K562 (cell line): ENCODE results near the gene TSC1. TPM values are rescaled to one million over a fixed set of nuclear protein-coding genes. Genes with fewer than 3 reads are reported as not detected.

ENCODE experiments used
- CREB1 ChIP-seq, 2 experiments: sonication (generic) in 1 of 2; formaldehyde crosslinking in 1 of 2; IDR thresholded peaks; 2 replicates each; pipeline versions ENCODE4 v1.6.1 to v1.8.0; 2012 to 2022; ENCODE audit warnings: inconsistent platforms in 1 of 2, mild to moderate bottlenecking in 1 of 2, missing genetic modification reagents in 1 of 2, moderate library complexity in 1 of 2
- ETS1 ChIP-seq: conservative IDR thresholded peaks from 2 replicates; pipeline ENCODE4 v1.6.1; 2011; ENCODE audit warnings: low read depth, mild to moderate bottlenecking, low read length; ENCODE audit not compliant: control insufficient read depth
- EWSR1 ChIP-seq: fragments of 450-650 bp; IDR thresholded peaks from 2 replicates; pipeline ENCODE4 v1.6.1; 2018; ENCODE audit warnings: borderline replicate concordance, mild to moderate bottlenecking, low read depth, moderate library complexity; ENCODE audit not compliant: partially characterized antibody
- FOXK2 ChIP-seq, 2 experiments: fragments of 450-650 bp; IDR thresholded peaks in 1 of 2; conservative IDR thresholded peaks in 1 of 2; 2 replicates each; pipeline ENCODE4 v1.6.1; 2016; ENCODE audit warnings: low read depth in 2 of 2, mild to moderate bottlenecking in 1 of 2
- NR4A1 ChIP-seq, 2 experiments: fragments of 250-450 bp in 1 of 2; fragments of 450-650 bp in 1 of 2; sonication (Bioruptor Pico) in 1 of 2; IDR thresholded peaks; 2 replicates each; pipeline versions ENCODE4 v1.4.0 to v1.6.1; 2016 to 2020; ENCODE audit warnings: mild to moderate bottlenecking in 2 of 2, missing compliant biosample characterization in 1 of 2, missing genetic modification characterization in 1 of 2, moderate library complexity in 1 of 2
- POLR2H ChIP-seq: IDR thresholded peaks from 2 replicates; pipeline ENCODE4 v1.6.1; 2016; ENCODE audit warnings: missing genetic modification characterization, low read depth, mild to moderate bottlenecking, control low read depth, missing compliant biosample characterization, moderate library complexity
- STAG1 ChIP-seq: sonication (generic); formaldehyde crosslinking; IDR thresholded peaks from 2 replicates; pipeline ENCODE4 v1.5.0; 2020; ENCODE audit warnings: missing genetic modification reagents, borderline replicate concordance
- TAF9B ChIP-seq: fragments of 450-650 bp; IDR thresholded peaks from 2 replicates; pipeline ENCODE4 v1.6.1; 2018; ENCODE audit warnings: mild to moderate bottlenecking; ENCODE audit not compliant: partially characterized antibody
- U2AF2 ChIP-seq: fragments of 200-400 bp; formaldehyde crosslinking; optimal IDR thresholded peaks from 2 replicates; pipeline ENCODE3; 2017; ENCODE audit warnings: low read depth, mild to moderate bottlenecking, low read length
- ZKSCAN8 ChIP-seq: fragments of 200-800 bp; sonication (Bioruptor generic); IDR thresholded peaks from 2 replicates; pipeline ENCODE4 v1.6.1; 2016; ENCODE audit warnings: missing genetic modification characterization, missing compliant biosample characterization
- ZNF175 ChIP-seq: fragments of 200-800 bp; sonication (Bioruptor generic); IDR thresholded peaks from 2 replicates; pipeline ENCODE4 v1.6.1; 2016; ENCODE audit warnings: low read depth, mild to moderate bottlenecking, missing genetic modification characterization, missing compliant biosample characterization
- polyA plus RNA-seq, 8 experiments: library from polyadenylated mRNA; depleted of rRNA in 4 of 8; stranded (reverse) in 5 of 8; unstranded in 3 of 8; fragments of >200 nt; fragmentation: Nextera tagmentation in 2 of 8; fragmentation: Illumina TruSeq in 1 of 8; extraction: Ambion mirVana in 2 of 8; extraction: Trizol in 1 of 8; gene quantifications; 2 replicates each; pipeline versions ENCODE4 v1.2.1 to v1.2.3, GENCODE V29; 2011 to 2014; ENCODE audit warnings: inconsistent platforms in 1 of 8, missing spikeins in 1 of 8
- total RNA-seq, 7 experiments: library from RNA; depleted of rRNA in 6 of 7; stranded (reverse); fragments of >200 nt in 6 of 7; fragmentation: Illumina TruSeq in 2 of 7; extraction: Trizol in 2 of 7; gene quantifications; 2 replicates each; pipeline versions ENCODE4 v1.2.1 to v1.2.3, GENCODE V29; 2011 to 2021; ENCODE audit warnings: low replicate concordance in 1 of 7
- TF ChIP-seq, protein P1 (sequence below): fragments of 450-650 bp; IDR thresholded peaks from 2 replicates; pipeline ENCODE4 v1.6.1; 2016; ENCODE audit warnings: mild to moderate bottlenecking, moderate library complexity

The TSC1 gene
- total and polyA plus RNA-seq, 9 of the 15 experiments (the other 6 are each of a cell fraction or from before 2014, with no cell fraction given), result 6.9 to 37.6 (median 18.6) TPM

DNA sequence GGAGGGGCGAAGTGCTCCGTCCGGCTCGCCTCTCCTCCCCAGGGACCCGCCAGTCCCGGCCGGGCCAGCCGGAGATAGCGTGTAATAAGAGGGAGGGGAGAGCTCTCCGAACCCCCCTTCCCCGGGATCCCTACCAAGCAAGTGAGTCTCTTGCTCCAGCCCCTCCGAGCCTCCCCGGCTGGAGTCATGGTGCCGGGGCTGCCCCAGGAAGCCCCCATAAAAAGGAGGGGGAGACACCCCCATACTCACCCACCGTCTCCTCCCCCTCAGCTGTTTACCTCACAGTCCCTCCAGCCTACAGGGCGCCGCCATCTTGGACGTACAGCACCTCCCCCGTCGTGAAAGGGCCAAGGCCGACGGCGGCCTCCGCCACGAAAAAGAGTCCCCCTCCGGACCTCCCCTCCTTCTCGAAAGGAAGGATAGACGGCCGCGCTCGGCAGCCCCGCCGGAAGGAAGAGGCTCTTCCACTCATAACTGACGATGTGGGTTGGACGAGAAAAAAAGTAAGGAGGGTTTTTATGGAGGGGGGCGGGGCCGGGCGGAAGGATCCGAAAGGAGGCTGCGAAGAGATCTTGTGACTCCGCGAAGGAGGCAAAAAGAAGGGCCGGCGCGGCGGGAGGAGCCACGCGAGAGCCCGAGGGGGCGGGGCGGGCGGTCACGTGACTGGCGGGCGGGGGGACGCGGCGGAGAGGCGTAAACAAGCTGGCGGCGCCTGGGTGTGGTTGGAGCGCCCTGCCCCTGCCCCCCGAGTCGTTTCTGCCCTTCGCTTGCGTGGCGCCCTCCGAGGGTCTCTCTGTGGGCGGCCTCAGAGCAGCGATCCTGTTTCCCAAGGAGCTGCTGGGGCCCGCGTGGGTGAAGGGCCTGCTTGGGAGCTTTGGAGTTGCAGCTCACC, at the start of gene TSC1 (continued):
- TF ChIP-seq CREB1 (IDR thresholded peaks at IDR 0.05), result peak; percentile 81
- peak; percentile 83 for TF ChIP-seq CREB1 (CRISPR knock-in tag; IDR thresholded peaks at IDR 0.05)
- TF ChIP-seq FOXK2 (conservative IDR thresholded peaks at IDR 0.05 in 1 of 2, IDR thresholded peaks at IDR 0.05 in 1 of 2; ENCODE audit: low read depth in 2 of 2), result peak; percentile 95 to 98
- peak; percentile 100 for TF ChIP-seq TAF9B
- TF ChIP-seq EWSR1, result no peak
- TF ChIP-seq, protein P1, sequence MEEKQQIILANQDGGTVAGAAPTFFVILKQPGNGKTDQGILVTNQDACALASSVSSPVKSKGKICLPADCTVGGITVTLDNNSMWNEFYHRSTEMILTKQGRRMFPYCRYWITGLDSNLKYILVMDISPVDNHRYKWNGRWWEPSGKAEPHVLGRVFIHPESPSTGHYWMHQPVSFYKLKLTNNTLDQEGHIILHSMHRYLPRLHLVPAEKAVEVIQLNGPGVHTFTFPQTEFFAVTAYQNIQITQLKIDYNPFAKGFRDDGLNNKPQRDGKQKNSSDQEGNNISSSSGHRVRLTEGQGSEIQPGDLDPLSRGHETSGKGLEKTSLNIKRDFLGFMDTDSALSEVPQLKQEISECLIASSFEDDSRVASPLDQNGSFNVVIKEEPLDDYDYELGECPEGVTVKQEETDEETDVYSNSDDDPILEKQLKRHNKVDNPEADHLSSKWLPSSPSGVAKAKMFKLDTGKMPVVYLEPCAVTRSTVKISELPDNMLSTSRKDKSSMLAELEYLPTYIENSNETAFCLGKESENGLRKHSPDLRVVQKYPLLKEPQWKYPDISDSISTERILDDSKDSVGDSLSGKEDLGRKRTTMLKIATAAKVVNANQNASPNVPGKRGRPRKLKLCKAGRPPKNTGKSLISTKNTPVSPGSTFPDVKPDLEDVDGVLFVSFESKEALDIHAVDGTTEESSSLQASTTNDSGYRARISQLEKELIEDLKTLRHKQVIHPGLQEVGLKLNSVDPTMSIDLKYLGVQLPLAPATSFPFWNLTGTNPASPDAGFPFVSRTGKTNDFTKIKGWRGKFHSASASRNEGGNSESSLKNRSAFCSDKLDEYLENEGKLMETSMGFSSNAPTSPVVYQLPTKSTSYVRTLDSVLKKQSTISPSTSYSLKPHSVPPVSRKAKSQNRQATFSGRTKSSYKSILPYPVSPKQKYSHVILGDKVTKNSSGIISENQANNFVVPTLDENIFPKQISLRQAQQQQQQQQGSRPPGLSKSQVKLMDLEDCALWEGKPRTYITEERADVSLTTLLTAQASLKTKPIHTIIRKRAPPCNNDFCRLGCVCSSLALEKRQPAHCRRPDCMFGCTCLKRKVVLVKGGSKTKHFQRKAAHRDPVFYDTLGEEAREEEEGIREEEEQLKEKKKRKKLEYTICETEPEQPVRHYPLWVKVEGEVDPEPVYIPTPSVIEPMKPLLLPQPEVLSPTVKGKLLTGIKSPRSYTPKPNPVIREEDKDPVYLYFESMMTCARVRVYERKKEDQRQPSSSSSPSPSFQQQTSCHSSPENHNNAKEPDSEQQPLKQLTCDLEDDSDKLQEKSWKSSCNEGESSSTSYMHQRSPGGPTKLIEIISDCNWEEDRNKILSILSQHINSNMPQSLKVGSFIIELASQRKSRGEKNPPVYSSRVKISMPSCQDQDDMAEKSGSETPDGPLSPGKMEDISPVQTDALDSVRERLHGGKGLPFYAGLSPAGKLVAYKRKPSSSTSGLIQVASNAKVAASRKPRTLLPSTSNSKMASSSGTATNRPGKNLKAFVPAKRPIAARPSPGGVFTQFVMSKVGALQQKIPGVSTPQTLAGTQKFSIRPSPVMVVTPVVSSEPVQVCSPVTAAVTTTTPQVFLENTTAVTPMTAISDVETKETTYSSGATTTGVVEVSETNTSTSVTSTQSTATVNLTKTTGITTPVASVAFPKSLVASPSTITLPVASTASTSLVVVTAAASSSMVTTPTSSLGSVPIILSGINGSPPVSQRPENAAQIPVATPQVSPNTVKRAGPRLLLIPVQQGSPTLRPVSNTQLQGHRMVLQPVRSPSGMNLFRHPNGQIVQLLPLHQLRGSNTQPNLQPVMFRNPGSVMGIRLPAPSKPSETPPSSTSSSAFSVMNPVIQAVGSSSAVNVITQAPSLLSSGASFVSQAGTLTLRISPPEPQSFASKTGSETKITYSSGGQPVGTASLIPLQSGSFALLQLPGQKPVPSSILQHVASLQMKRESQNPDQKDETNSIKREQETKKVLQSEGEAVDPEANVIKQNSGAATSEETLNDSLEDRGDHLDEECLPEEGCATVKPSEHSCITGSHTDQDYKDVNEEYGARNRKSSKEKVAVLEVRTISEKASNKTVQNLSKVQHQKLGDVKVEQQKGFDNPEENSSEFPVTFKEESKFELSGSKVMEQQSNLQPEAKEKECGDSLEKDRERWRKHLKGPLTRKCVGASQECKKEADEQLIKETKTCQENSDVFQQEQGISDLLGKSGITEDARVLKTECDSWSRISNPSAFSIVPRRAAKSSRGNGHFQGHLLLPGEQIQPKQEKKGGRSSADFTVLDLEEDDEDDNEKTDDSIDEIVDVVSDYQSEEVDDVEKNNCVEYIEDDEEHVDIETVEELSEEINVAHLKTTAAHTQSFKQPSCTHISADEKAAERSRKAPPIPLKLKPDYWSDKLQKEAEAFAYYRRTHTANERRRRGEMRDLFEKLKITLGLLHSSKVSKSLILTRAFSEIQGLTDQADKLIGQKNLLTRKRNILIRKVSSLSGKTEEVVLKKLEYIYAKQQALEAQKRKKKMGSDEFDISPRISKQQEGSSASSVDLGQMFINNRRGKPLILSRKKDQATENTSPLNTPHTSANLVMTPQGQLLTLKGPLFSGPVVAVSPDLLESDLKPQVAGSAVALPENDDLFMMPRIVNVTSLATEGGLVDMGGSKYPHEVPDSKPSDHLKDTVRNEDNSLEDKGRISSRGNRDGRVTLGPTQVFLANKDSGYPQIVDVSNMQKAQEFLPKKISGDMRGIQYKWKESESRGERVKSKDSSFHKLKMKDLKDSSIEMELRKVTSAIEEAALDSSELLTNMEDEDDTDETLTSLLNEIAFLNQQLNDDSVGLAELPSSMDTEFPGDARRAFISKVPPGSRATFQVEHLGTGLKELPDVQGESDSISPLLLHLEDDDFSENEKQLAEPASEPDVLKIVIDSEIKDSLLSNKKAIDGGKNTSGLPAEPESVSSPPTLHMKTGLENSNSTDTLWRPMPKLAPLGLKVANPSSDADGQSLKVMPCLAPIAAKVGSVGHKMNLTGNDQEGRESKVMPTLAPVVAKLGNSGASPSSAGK, result peak; percentile 33; the same call in 1 of the 2 replicates
- no peak for TF ChIP-seq U2AF2
- no peak for TF ChIP-seq STAG1 (CRISPR knock-in tag)
- TF ChIP-seq NR4A1 (CRISPR knock-in tag; IDR thresholded peaks at IDR 0.05), result peak; percentile 48; the same call in 1 of the 2 replicates
- peak; percentile 57; the same call in 1 of the 2 replicates for TF ChIP-seq NR4A1 (tag; IDR thresholded peaks at IDR 0.05)
- TF ChIP-seq ETS1, result peak; percentile 66
- TF ChIP-seq ZKSCAN8, result no peak
- peak; percentile 55; the same call in 1 of the 2 replicates for TF ChIP-seq ZNF175 (CRISPR knock-in tag)
- no peak for TF ChIP-seq POLR2H (tag)
